OCI-LY1 (cell line): Measurements from ENCODE around the gene BTBD1.

Source experiments
- H2AFZ ChIP-seq: fragments of 200-600 bp; sonication (generic), shearing (Covaris generic); 2 replicates; pipeline ENCODE4 v1.6.0; 2014; ENCODE audit warnings: antibody characterized with exemption, mild to moderate bottlenecking, low read length
- H3F3A ChIP-seq: fragments of 200-600 bp; sonication (generic), shearing (Covaris generic); 2 replicates; pipeline ENCODE4 v1.6.0; 2014; ENCODE audit warnings: mild to moderate bottlenecking, antibody characterized with exemption, low read length, moderate library complexity; ENCODE audit not compliant: insufficient read depth
- H3K27ac ChIP-seq: fragments of 200-600 bp; sonication (generic); 2 replicates; pipeline ENCODE4 v1.5.1; 2014; ENCODE audit warnings: low read length, mixed run types, mild to moderate bottlenecking, low read depth; ENCODE audit not compliant: poor library complexity, severe bottlenecking
- H3K27me3 ChIP-seq: fragments of 200-600 bp; sonication (generic); 2 replicates; pipeline ENCODE4 v1.6.0; 2014; ENCODE audit warnings: antibody characterized with exemption, mild to moderate bottlenecking, low read length, moderate library complexity; ENCODE audit not compliant: insufficient read depth
- H3K36me3 ChIP-seq: fragments of 200-600 bp; sonication (generic); 2 replicates; pipeline ENCODE4 v1.6.1; 2014; ENCODE audit warnings: mild to moderate bottlenecking, antibody characterized with exemption, low read length, moderate library complexity, mixed read lengths; ENCODE audit not compliant: insufficient read depth
- H3K4me1 ChIP-seq: fragments of 200-600 bp; sonication (generic); 2 replicates; pipeline ENCODE4 v1.5.1; 2014; ENCODE audit warnings: mild to moderate bottlenecking, low read length, moderate library complexity; ENCODE audit not compliant: insufficient read depth, severe bottlenecking
- H3K4me2 ChIP-seq: fragments of 200-600 bp; sonication (generic), shearing (Covaris generic); 2 replicates; pipeline ENCODE4 v1.6.1; 2014; ENCODE audit warnings: low read length
- H3K4me3 ChIP-seq: fragments of 200-600 bp; sonication (generic); 2 replicates; pipeline ENCODE4 v1.5.1; 2014; ENCODE audit warnings: low read length, low read depth, mild to moderate bottlenecking, mixed read lengths; ENCODE audit not compliant: poor library complexity, severe bottlenecking
- H3K79me2 ChIP-seq: fragments of 200-600 bp; shearing (Covaris generic); 2 replicates; pipeline ENCODE4 v1.6.1; 2016; ENCODE audit warnings: mixed run types, low read length, mixed read lengths; ENCODE audit not compliant: insufficient read depth
- H3K9ac ChIP-seq: fragments of 200-600 bp; sonication (generic), shearing (Covaris generic); 2 replicates; pipeline ENCODE4 v1.6.1; 2014; ENCODE audit warnings: mild to moderate bottlenecking, low read length, mixed read lengths
- H3K9me2 ChIP-seq: fragments of 200-600 bp; sonication (generic), shearing (Covaris generic); 2 replicates; pipeline ENCODE4 v1.6.1; 2014; ENCODE audit warnings: low read depth, mild to moderate bottlenecking, low read length, mixed read lengths
- H3K9me3 ChIP-seq: fragments of 200-600 bp; shearing (Covaris generic); 2 replicates; pipeline ENCODE4 v1.6.1; 2014; ENCODE audit warnings: low read length, mixed read lengths
- H4K20me1 ChIP-seq: fragments of 200-600 bp; sonication (generic), shearing (Covaris generic); 2 replicates; pipeline ENCODE4 v1.6.0; 2016; ENCODE audit warnings: mild to moderate bottlenecking, low read length; ENCODE audit not compliant: insufficient read depth
- EZH2 ChIP-seq: fragments of 200-600 bp; sonication (generic), shearing (Covaris generic); IDR thresholded peaks from 2 replicates; pipeline ENCODE4 v1.8.0; 2017; ENCODE audit warnings: borderline replicate concordance, mixed run types, mild to moderate bottlenecking, antibody characterized with exemption, low read length, moderate library complexity, mixed read lengths
- TF ChIP-seq, protein P1 (sequence below): fragments of 200-600 bp; sonication (generic), shearing (Covaris generic); IDR thresholded peaks from 2 replicates; pipeline ENCODE4 v1.5.1; 2017; ENCODE audit warnings: mild to moderate bottlenecking, antibody characterized with exemption, low read length, moderate library complexity, mixed read lengths

Gene BTBD1

DNA sequence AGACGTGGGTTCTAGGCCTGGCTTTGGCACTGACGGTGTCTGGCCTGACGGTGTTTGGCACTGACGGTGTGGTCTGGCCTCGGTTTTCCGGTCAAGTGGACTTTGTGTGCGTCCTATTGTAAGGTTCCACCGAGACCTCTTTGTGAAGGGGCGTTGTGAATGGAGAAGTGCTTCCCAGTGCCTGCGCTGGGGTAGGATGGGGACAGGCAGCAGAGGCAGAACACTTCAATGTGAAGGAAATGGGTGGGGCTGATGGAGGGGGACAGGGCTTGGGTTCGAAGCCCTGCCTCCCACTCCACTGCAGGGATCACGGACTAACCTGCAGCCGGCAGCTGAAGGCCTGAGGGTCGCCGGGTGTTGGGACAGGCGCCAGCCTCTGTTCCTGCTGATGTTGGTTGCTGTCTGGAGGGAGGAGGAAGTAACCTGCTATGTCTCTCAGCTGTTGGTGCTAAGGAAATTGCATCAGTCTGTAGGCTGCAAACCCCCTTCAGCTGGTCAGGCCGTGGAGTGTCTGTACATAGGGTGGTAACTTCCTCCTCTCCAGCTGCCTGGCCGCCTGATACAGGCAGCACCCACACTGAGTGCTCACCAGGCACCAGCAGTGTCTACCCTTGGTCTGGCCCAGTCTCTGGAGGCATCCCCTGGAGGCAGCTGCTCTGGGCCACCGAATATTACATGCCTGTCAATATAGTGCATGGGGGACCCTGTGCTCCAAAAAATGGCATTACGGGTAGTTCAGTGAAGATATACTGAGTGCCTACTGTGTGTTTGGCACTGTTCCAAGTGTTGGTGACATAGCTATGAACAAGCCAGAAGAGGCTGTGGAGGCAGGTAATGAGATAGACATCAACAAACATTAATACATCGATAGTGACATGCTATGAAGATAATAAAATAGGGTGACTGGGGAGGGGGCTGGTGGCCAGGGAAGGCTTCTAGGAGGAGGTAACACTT lies 41.5 kb upstream of the BTBD1 start:
- no peaks in the 10 kb centered on the region for H3K9me3 ChIP-seq
- H2AFZ ChIP-seq, result no peak overlapping the region
- no peaks in the 10 kb centered on the region; the same call in 1 of the 2 replicates for H3K27me3 ChIP-seq
- H3K79me2 ChIP-seq, result no peaks in the 10 kb centered on the region
- H3K27ac ChIP-seq, result no peak overlapping the region
- peaks cover 6% of the 10 kb centered on the region for H3K4me1 ChIP-seq
- no peak overlapping the region for H3K9ac ChIP-seq
- no peak for TF ChIP-seq EZH2
- TF ChIP-seq, protein P1, sequence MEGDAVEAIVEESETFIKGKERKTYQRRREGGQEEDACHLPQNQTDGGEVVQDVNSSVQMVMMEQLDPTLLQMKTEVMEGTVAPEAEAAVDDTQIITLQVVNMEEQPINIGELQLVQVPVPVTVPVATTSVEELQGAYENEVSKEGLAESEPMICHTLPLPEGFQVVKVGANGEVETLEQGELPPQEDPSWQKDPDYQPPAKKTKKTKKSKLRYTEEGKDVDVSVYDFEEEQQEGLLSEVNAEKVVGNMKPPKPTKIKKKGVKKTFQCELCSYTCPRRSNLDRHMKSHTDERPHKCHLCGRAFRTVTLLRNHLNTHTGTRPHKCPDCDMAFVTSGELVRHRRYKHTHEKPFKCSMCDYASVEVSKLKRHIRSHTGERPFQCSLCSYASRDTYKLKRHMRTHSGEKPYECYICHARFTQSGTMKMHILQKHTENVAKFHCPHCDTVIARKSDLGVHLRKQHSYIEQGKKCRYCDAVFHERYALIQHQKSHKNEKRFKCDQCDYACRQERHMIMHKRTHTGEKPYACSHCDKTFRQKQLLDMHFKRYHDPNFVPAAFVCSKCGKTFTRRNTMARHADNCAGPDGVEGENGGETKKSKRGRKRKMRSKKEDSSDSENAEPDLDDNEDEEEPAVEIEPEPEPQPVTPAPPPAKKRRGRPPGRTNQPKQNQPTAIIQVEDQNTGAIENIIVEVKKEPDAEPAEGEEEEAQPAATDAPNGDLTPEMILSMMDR, result no peak
- H3F3A ChIP-seq, result no peaks in the 10 kb centered on the region
- H3K4me2 ChIP-seq, result no peak overlapping the region
- no peaks in the 10 kb centered on the region for H3K36me3 ChIP-seq
- no peak overlapping the region for H3K4me3 ChIP-seq
- H3K9me2 ChIP-seq, result no peaks in the 10 kb centered on the region
- no peaks in the 10 kb centered on the region for H4K20me1 ChIP-seq

DNA sequence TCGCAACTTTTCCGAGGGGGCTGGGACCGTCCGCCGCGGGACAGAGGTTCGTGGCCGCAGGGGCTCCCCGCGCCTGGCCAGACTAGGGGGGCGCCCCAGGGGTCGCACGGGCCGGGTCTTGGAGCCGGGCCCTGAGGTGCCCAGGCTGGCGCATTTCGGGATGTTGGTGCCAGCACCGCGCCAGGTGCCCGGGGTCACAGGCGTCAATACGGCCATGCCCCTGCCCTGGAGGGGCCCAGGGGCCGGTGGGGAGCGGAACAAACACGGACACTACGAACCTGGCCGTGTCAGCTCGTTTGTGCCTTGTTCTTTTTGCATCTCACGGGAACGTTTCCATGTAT lies 40.8 kb upstream of the BTBD1 start:
- Histone ChIP-seq H3K79me2 (no peaks in the 10 kb centered on the region), H3K9me3 (no peaks in the 10 kb centered on the region), H3K27me3 (no peaks in the 10 kb centered on the region; the same call in 1 of the 2 replicates), H4K20me1 (no peaks in the 10 kb centered on the region), H3K4me1 (peaks cover 6% of the 10 kb centered on the region), H3K27ac (no peak overlapping the region), H2AFZ (no peak overlapping the region), H3K36me3 (no peaks in the 10 kb centered on the region), H3F3A (no peaks in the 10 kb centered on the region), H3K9ac (no peak overlapping the region), H3K9me2 (no peaks in the 10 kb centered on the region), H3K4me2 (no peak overlapping the region), H3K4me3 (no peak overlapping the region)
- no peak for TF ChIP-seq EZH2
- TF ChIP-seq, protein P1, result no peak

DNA sequence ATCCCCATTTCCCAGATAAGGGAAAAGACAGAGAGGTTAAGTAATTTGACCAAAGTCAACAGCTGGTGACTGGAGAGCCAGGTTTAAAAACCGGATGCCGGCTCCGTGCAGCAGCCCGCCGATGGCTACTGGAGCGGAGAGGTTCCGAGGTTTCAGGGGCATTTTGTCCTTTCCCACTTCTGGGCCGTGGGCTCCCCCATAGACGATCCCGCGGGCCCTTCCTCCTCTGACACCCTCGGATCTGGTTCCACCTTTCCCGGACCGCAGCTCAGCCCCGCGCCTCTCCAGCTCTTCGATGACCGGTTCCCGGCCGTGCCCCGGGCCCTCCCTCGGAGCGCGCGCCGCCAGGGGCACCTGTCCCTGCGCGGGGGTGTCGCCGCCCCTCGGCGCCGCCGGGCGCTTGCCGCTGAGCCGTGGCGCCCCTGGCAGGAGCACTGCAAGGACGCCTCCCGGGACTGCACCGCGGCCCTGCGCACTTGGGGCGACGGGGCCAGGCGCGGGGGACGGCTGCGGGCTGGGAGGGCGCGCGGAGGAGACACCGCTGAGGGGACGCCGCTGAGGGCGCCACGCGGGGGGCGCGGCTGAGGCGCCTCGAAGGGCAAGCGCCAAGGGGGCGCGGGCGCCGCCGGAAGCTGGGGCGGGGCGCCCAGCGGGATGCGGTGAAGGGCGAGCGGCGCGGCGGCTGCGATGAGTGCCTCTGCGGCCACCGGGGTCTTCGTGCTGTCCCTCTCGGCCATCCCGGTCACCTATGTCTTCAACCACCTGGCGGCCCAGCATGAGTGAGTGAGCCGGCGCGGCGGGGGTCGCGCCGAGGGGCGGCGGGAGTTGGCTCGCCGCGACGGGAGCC lies 40.2 kb upstream of the BTBD1 start, which contains the start of gene TM6SF1:
TSS of gene TM6SF1 (plus strand) at position 652 of the 847 bp plus-strand sequence. CDS start at position 688, 36 bp downstream.
- Histone ChIP-seq H3F3A (no peaks in the 10 kb centered on the region), H3K4me1 (peaks cover 6% of the 10 kb centered on the region), H3K4me3 (no peak within 1 kb of the TSS), H3K36me3 (no peaks in the 10 kb centered on the region), H3K4me2 (no peak within 1 kb of the TSS), H3K9ac (no peak within 1 kb of the TSS), H3K27me3 (no peaks in the 10 kb centered on the region; the same call in 1 of the 2 replicates), H3K79me2 (no peaks in the 10 kb centered on the region), H4K20me1 (no peaks in the 10 kb centered on the region), H3K9me2 (no peaks in the 10 kb centered on the region), H3K27ac (no peak within 1 kb of the TSS), H3K9me3 (no peaks in the 10 kb centered on the region), H2AFZ (no peak within 1 kb of the TSS)
- TF ChIP-seq, protein P1, result no peak
- TF ChIP-seq EZH2, result no peak
